ENCODE results near the gene LARP7. TPM values are rescaled to one million over a fixed set of nuclear protein-coding genes. Genes with fewer than 3 reads are reported as not detected.
"Not testable (repeated sequence)": the region's sequence is repeated elsewhere in the genome, so short reads cannot be mapped to it uniquely, and the experiment has no call there.

LARP7 gene
- total RNA-seq, 1 donor from 2014 or later = 57.8 TPM

- CTCF ChIA-PET = no interaction called here
- Mint-ChIP-seq H3K36me3 (ENCODE audit: low read depth) (no peaks in the 10 kb centered on the region), H3K9me3 (peaks cover 3% of the 10 kb centered on the region), H3K4me1 (peaks cover 3% of the 10 kb centered on the region), H3K4me3 (no peak overlapping the region), H3K27me3 (no peaks in the 10 kb centered on the region), H3K27ac (no peak overlapping the region)
- DNase-seq (no peak), ATAC-seq (ENCODE audit: low read depth) (no peak)
- no peak for TF ChIP-seq CTCF (IDR thresholded peaks at IDR 0.05)
- POLR2A ChIA-PET = no interaction called here
- intact Hi-C loops (cut with micrococcal nuclease) = no loop called here
Observed at GRCh38 chr4:112594993-112595392, 42.0 kb upstream of the LARP7 start.

GRCh38 chr4:112604589-112604988, 32.4 kb upstream of the LARP7 start:
- CTCF ChIA-PET = interaction anchor here (0.8 to 5.6 kb wide), 8 partner anchors 9 to 504 kb away, joined by 3 to 40 read pairs (median 5); no protein-coding TSS in a partner anchor
- H3K4me1 Mint-ChIP-seq = no peaks in the 10 kb centered on the region
- no peak for ATAC-seq (ENCODE audit: low read depth)

GRCh38 chr4:112612814-112613213, 24.1 kb upstream of the LARP7 start:
- H3K36me3 Mint-ChIP-seq (ENCODE audit: low read depth); H3K4me3 Mint-ChIP-seq; POLR2A ChIA-PET; H3K27me3 Mint-ChIP-seq; intact Hi-C loops (cut with micrococcal nuclease); H3K4me1 Mint-ChIP-seq; ATAC-seq (ENCODE audit: low read depth); H3K27ac Mint-ChIP-seq; H3K9me3 Mint-ChIP-seq; DNase-seq: not testable (repeated sequence)
- CTCF ChIA-PET = interaction anchor here (1.8 kb wide), 1 partner anchor 8 kb away, joined by 4 read pairs; no protein-coding TSS in a partner anchor

More at GRCh38 chr4:112604589-112604988, 32.4 kb upstream of the LARP7 start:
- TF ChIP-seq CTCF (IDR thresholded peaks at IDR 0.05) = peak; percentile 84
- intact Hi-C loops (cut with micrococcal nuclease) = loop anchor here (1.0 to 10.0 kb wide), 6 partner anchors 80 to 660 kb away; no protein-coding TSS in a partner anchor
- peaks cover 5% of the 10 kb centered on the region for H3K36me3 Mint-ChIP-seq (ENCODE audit: low read depth)
- POLR2A ChIA-PET = no interaction called here
- no peak for DNase-seq
- no peaks in the 10 kb centered on the region for H3K27me3 Mint-ChIP-seq
- H3K4me3 Mint-ChIP-seq = no peak overlapping the region
- H3K9me3 Mint-ChIP-seq = no peaks in the 10 kb centered on the region
- H3K27ac Mint-ChIP-seq = no peak overlapping the region

GRCh38 chr4:112616984-112617383, 20.0 kb upstream of the LARP7 start:
- Mint-ChIP-seq H3K27me3 (no peaks in the 10 kb centered on the region), H3K9me3 (no peaks in the 10 kb centered on the region)

GRCh38 chr4:112626228-112626627, 10.7 kb upstream of the LARP7 start:
- ATAC-seq (ENCODE audit: low read depth) (no peak), DNase-seq (no peak)
- no peaks in the 10 kb centered on the region for H3K27me3 Mint-ChIP-seq
- no peaks in the 10 kb centered on the region for H3K9me3 Mint-ChIP-seq
- no peaks in the 10 kb centered on the region for H3K4me1 Mint-ChIP-seq
- ChIA-PET CTCF (no interaction called here), POLR2A (no interaction called here)
- H3K36me3 Mint-ChIP-seq (ENCODE audit: low read depth) = peaks cover 16% of the 10 kb centered on the region
- TF ChIP-seq CTCF (IDR thresholded peaks at IDR 0.05) = no peak
- no peak overlapping the region for H3K27ac Mint-ChIP-seq
- no peak overlapping the region for H3K4me3 Mint-ChIP-seq
- intact Hi-C loops (cut with micrococcal nuclease) = loop anchor here (1.0 kb wide), 1 partner anchor 35 kb away; no protein-coding TSS in a partner anchor

More at GRCh38 chr4:112616984-112617383, 20.0 kb upstream of the LARP7 start:
- no peak overlapping the region for H3K27ac Mint-ChIP-seq
- no peak overlapping the region for H3K4me3 Mint-ChIP-seq
- ChIA-PET POLR2A (no interaction called here), CTCF (no interaction called here)
- DNase-seq = no peak
- no peak for TF ChIP-seq CTCF (IDR thresholded peaks at IDR 0.05)
- no peak for ATAC-seq (ENCODE audit: low read depth)
- peaks cover 15% of the 10 kb centered on the region for H3K36me3 Mint-ChIP-seq (ENCODE audit: low read depth)
- intact Hi-C loops (cut with micrococcal nuclease) = no loop called here
- H3K4me1 Mint-ChIP-seq = no peaks in the 10 kb centered on the region

All from activated B cell treated with CpG ODN at 0.5 μM for 24 hours (primary cell).